ENCODE measurements around the gene CLHC1.
"Not testable (repeated sequence)": the region's sequence is repeated elsewhere in the genome, so short reads cannot be mapped to it uniquely, and the experiment has no call there.

CLHC1 gene

GRCh38 chr2:55232863-55233657, 967 bp upstream of the CLHC1 start:
- DNase-seq (ENCODE audit: low read depth) = no peak

- DNase-seq (ENCODE audit: low read depth) = no peak
Observed at GRCh38 chr2:55231546-55232083, 478 bp downstream of the CLHC1 start.

DNA sequence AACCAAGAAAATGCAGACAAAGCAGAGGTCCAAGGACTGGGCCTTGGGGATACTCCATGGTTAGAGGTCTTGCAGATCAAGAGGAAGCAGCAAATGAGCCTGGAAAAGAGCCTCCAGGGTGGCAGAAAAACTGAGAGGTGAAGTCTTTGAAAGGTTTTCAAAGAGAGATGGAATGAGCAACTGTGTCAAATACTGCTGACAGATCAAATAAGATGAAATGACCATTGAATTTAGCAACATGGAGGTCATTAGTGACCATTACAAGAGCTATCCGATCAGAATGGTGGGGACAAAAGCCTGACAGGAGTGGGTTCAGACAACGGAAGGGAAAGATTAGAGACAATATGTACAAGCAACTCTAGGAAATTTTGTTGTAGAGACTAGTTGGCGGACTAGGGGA, 1.5 kb downstream of the CLHC1 start:
- no peak for DNase-seq (ENCODE audit: low read depth)

GRCh38 chr2:55229221-55229620, 2.9 kb downstream of the CLHC1 start:
- no peak for DNase-seq (ENCODE audit: low read depth)

GRCh38 chr2:55228226-55228563, 3.9 kb downstream of the CLHC1 start:
- no peak for DNase-seq (ENCODE audit: low read depth)

GRCh38 chr2:55227437-55228225, 4.5 kb downstream of the CLHC1 start:
- DNase-seq (ENCODE audit: low read depth) = not testable (repeated sequence)

DNA sequence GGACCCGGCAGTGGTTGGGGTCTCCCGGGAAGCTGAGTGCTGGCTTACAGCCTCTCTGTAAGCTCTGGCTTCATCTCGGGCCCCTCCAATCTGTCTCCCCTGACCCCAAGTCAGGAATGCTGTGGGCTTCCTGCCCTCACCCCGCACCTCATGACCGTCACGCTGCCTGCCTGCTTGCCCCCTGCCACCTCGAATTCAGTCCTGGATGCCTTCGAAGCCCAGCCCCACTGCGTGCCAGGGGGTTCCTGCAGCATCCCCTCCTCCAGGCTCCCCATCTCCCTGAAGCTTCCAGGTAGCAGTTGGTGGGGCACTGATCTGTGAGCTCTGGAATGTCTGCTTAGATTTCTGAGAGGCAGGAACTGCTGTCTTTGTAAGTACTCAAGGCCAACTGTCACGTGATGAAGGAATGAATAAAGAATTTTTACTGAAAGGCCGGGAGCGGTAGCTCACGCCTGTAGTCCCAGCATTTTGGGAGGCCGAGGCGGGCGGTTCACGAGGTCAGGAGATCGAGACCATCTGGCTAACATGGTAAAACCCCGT, 6.5 kb downstream of the CLHC1 start:
- no peak for DNase-seq (ENCODE audit: low read depth)

- no peak for DNase-seq (ENCODE audit: low read depth)
Observed at GRCh38 chr2:55224761-55225261, 7.3 kb downstream of the CLHC1 start.

GRCh38 chr2:55223958-55224760, 7.9 kb downstream of the CLHC1 start:
- no peak for DNase-seq (ENCODE audit: low read depth)

DNA sequence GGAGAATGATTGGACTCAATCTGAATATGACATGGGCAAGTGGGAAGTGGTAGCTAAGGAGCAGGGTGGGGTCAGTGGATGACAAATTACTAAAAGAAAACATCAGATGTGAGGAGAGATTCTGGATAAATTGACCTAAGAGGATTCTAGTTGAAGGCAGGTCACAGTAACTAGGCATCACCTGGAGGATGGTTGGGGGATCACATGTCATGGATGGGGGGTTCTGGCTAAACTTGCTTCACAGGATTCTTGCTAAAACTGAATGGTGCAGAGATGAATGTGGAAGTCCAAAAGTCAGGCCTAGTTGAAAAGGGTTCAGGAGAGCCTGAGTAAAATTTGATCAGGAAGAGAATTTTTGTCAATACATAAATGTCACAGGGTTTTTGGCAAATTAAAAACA, 18.3 kb downstream of the CLHC1 start:
- no peak for DNase-seq (ENCODE audit: low read depth)

- DNase-seq (ENCODE audit: low read depth) = no peak
Observed at GRCh38 chr2:55204950-55205349, 27.1 kb downstream of the CLHC1 start.

DNA sequence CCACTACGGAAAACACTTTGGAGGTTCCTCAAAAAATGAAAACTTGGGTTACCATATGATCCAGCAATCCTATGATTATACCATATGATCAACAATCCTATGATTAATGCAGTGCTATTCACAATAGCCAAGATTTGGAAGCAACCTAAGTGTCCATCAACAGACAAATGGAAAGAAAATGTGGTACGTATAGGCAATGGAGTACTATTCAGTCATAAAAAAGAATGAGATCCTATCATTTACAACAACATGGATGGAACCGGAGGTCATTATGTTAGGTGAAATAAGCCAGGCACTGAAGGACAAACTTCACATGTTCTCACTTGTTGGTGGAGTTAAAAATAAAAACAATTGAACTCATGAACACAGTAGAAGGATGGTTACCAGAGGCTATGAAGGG, 27.6 kb downstream of the CLHC1 start:
- no peak for DNase-seq (ENCODE audit: low read depth)

DNA sequence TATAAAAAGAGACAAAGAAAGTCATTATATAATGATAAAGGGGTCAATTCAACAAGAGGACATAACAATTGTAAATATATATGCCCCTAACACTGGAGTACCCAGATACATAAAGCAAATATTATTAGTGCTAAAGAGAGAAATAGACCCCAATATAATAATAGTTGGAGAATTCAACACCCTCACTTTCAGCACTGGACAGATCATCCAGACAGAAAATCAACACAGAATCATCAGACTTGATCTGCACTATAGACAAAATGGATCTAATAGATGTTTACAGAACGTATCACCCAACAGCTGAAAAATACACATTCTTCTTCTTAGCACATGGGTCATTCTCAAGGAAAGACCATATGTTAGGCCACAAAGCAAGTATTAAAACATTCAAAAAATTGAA, 31.7 kb downstream of the CLHC1 start:
- DNase-seq (ENCODE audit: low read depth) = no peak

GRCh38 chr2:55196526-55196925, 35.6 kb downstream of the CLHC1 start:
- DNase-seq (ENCODE audit: low read depth) = no peak

DNA sequence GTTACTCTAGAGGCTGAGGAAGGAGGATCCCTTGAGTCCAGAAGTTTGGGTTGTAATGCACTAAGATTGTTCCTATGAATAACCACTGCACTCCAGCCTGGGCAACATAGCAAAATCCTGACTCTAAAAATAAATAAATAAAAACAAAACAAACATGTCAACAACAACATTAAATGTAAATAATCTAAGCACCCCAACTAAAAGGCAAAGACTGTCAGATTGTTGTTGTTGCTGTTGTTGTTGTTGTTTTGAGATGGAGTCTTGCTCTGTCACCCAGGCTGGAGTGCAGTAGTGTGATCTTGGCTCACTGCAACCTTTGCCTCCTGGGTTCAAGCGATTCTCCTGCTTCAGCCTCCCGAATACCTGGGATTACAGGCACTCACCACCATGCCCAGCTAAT, 40.2 kb downstream of the CLHC1 start:
- DNase-seq (ENCODE audit: low read depth) = not testable (repeated sequence)

- not testable (repeated sequence) for DNase-seq (ENCODE audit: low read depth)
Observed at GRCh38 chr2:55186837-55187236, 45.3 kb downstream of the CLHC1 start.

DNA sequence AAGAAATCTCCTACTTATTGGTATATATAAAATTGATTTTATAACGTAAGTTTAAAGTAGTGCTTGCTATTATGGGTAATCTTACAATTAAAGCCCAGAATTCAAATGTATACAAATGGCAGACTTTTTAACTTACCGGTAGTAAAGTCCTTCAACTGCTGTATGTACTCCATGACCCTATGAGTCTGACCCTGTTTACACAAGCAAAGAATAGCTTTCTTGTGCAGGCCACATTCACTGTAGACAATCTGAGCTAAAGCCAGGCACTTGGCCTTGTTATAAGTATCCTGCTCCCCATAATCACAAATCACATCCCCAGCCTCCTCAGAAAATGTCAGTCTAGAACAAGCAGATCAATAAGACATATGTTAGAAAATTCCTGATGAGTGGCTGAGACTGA, 51.7 kb downstream of the CLHC1 start:
- no peak for DNase-seq (ENCODE audit: low read depth)

- no peak for DNase-seq (ENCODE audit: low read depth)
Observed at GRCh38 chr2:55176094-55176415, 56.0 kb downstream of the CLHC1 start.

DNA sequence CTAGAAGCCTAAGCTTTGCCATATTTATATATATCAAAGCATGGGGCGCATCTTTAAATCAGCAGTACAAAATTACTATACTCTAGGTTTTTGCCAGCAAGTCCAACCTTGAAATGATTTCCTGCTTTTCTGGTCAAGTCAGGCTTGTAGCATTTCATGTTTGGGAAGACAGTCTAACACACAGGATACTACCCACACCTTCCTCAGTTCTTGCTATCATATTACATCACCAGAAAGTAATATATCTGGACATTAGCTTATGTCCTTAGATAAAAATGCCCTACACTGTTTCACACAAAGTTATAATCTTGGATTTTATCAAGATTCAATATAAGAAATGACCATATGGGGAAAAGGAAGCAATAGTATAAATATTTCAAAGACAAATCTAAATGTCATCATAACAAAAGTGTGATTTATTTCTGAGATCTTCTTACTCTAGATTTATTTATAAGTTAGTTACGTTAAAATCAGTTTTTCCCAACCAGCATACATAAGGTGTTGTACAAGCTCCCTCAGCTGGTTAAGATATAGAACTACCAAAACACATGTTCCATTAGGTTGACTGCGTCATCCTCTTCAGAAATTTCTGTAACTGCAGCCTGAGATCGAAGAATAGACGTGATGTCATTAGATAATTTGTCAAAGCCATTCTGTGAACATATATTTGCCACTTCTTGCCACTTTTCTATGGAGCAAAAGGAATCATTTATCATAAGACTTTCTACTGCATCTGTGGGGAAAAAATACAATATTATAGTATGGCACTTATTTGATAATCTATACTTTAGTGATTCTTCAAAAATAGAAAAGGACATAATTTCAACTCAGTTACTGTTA, 56.6 kb downstream of the CLHC1 start:
- DNase-seq (ENCODE audit: low read depth) = no peak

GRCh38 chr2:55173438-55174054, 58.5 kb downstream of the CLHC1 start:
- no peak for DNase-seq (ENCODE audit: low read depth)

GRCh38 chr2:55169915-55170314, 62.2 kb downstream of the CLHC1 start:
- no peak for DNase-seq (ENCODE audit: low read depth)
